ENCODE results near the gene SAMSN1. TPM values are rescaled to one million over a fixed set of nuclear protein-coding genes. Genes with fewer than 3 reads are reported as not detected.

The SAMSN1 gene
- polyA plus RNA-seq, 1 of the 3 experiments (the other 2 are of a cell fraction), result not detected

DNA sequence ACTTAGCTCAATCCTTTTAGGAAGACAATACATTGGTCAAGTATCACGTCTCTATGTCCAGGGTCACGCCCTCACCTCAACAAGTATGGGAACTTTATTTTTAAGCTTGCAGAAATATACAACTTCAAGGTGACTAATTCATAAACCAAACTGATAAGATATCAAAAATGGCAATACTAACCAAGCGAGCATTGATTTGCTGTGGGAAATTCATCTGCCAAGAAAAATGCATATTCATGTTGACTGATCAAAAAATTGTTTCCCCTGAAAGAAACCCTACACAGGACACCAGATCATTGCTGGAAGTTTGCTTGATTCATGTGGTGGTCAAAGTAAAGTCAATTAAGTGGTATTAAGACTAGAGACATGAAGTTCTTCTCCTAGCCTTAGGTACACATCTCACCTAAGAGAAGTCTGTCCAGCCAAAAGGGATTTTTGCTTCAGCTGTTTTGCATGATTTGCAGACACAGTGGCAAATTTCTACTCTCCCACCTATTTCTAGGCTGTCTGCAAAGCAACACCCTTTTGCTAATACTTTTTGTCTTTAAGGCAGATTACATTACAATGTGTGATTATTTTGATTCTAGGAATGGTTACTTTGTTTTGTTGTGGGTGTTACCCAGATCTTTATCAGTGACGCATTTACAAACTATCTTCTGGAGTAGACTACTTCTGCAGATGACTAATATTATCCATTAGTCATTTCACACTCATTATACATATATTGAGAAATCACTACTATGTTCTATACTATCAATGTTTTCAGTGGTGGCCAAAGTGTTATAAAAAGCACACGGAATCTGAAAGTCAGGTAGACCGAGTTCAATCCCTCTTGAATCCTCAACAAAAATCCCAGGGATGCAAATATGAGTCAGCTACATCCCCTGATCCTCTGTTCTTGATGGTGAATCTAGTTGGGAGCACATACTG lies 12.4 kb downstream of the SAMSN1 start:
- no peak for DNase-seq
- H2AFZ ChIP-seq (ENCODE audit: low read depth), result no peak overlapping the region
- no peak overlapping the region for H3K4me3 ChIP-seq (ENCODE audit: low read depth in 2 of 2, low read length in 1 of 2)
- CTCF ChIA-PET, result no interaction called here
- TF ChIP-seq JUND (IDR thresholded peaks at IDR 0.05) (peak; percentile 28; the same call in 1 of the 2 replicates), MXI1 (IDR thresholded peaks at IDR 0.05; ENCODE audit: low read depth, low read length) (no peak)
- 3% methylated on average over 6 of the region's 6 CpGs for WGBS (ENCODE audit: low lambda C conversion rate)
- no peaks in the 10 kb centered on the region for H3F3A ChIP-seq (replicated peaks; ENCODE audit: insufficient read depth)
- no peaks in the 10 kb centered on the region for H3K9me2 ChIP-seq
- POLR2A ChIA-PET, result no interaction called here
- H4K20me1 ChIP-seq (ENCODE audit: insufficient read depth), result no peaks in the 10 kb centered on the region
- no peaks in the 10 kb centered on the region; the same call in 1 of the 2 replicates for H3K27me3 ChIP-seq (ENCODE audit: insufficient read depth)
- H3K4me2 ChIP-seq, result no peak overlapping the region; the same call in 1 of the 2 replicates
- no peaks in the 10 kb centered on the region for H3K36me3 ChIP-seq (replicated peaks in 1 of 2; ENCODE audit: control insufficient read depth in 1 of 2, insufficient read depth in 2 of 2, low read length in 1 of 2)
- no peaks in the 10 kb centered on the region for H3K79me2 ChIP-seq (ENCODE audit: insufficient read depth)
- no peak overlapping the region for H3K27ac ChIP-seq (ENCODE audit: low read depth in 2 of 2, low read length in 1 of 2)
- H3K4me1 ChIP-seq (ENCODE audit: control insufficient read depth in 1 of 2, insufficient read depth in 2 of 2, low read depth in 1 of 2, low read length in 1 of 2), result peaks cover 0 to 6% of the 10 kb centered on the region in 2 experiments; a peak in 1 of 4 replicates
- H3K9me3 ChIP-seq, result no peaks in the 10 kb centered on the region
- H3K9ac ChIP-seq, result no peak overlapping the region

DNA sequence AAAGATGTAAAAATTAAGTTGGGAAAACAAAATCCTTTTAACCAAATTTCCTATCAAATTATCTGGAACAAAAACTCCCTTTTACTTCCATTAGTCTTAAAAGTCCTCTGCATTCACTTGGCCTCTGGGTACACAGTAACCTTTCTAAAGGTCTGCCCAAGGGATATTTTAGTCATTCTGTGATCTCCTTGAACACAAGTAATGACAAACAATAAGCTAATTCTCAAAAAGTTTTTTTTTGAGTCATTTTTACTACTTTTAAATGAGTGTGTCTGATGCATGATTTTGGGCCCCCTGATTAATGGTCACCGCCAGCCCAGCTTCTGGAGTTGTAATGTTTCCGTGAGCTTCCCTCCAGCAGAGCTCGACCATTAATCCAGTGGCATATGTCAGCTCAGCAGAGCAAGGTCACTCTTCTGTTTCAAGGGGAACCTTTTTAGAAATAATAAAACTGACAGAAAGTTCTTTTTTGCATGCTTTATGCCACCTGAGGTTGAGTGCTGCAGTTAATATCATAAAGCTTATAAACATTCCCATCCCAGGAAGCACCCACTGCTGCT lies 14.3 kb downstream of the SAMSN1 start:
- H3K27me3 ChIP-seq (ENCODE audit: insufficient read depth), result no peaks in the 10 kb centered on the region; the same call in 1 of the 2 replicates
- H4K20me1 ChIP-seq (ENCODE audit: insufficient read depth), result no peaks in the 10 kb centered on the region
- H3K4me1 ChIP-seq (ENCODE audit: control insufficient read depth in 1 of 2, insufficient read depth in 2 of 2, low read depth in 1 of 2, low read length in 1 of 2), result peaks cover 0 to 6% of the 10 kb centered on the region in 2 experiments; a peak in 1 of 4 replicates
- H2AFZ ChIP-seq (ENCODE audit: low read depth), result no peak overlapping the region
- no peaks in the 10 kb centered on the region for H3K9me3 ChIP-seq
- no peaks in the 10 kb centered on the region for H3F3A ChIP-seq (replicated peaks; ENCODE audit: insufficient read depth)
- TF ChIP-seq, protein P1, sequence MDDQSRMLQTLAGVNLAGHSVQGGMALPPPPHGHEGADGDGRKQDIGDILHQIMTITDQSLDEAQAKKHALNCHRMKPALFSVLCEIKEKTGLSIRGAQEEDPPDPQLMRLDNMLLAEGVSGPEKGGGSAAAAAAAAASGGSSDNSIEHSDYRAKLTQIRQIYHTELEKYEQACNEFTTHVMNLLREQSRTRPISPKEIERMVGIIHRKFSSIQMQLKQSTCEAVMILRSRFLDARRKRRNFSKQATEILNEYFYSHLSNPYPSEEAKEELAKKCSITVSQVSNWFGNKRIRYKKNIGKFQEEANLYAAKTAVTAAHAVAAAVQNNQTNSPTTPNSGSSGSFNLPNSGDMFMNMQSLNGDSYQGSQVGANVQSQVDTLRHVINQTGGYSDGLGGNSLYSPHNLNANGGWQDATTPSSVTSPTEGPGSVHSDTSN (IDR thresholded peaks at IDR 0.05), result no peak
- TF ChIP-seq, protein P2, sequence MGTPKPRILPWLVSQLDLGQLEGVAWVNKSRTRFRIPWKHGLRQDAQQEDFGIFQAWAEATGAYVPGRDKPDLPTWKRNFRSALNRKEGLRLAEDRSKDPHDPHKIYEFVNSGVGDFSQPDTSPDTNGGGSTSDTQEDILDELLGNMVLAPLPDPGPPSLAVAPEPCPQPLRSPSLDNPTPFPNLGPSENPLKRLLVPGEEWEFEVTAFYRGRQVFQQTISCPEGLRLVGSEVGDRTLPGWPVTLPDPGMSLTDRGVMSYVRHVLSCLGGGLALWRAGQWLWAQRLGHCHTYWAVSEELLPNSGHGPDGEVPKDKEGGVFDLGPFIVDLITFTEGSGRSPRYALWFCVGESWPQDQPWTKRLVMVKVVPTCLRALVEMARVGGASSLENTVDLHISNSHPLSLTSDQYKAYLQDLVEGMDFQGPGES (IDR thresholded peaks at IDR 0.05; ENCODE audit: low read depth, low read length), result no peak
- TF ChIP-seq TEAD4 (IDR thresholded peaks at IDR 0.05; ENCODE audit: borderline replicate concordance, insufficient read depth) (no peak), RCOR1 (IDR thresholded peaks at IDR 0.05; ENCODE audit: low read length) (no peak), ELF1 (IDR thresholded peaks at IDR 0.05) (no peak), TAF1 (IDR thresholded peaks at IDR 0.05; ENCODE audit: borderline replicate concordance, low read depth, low read length) (no peak), MXI1 (IDR thresholded peaks at IDR 0.05; ENCODE audit: low read depth, low read length) (no peak), EZH2phosphoT487 (IDR thresholded peaks at IDR 0.05; ENCODE audit: borderline replicate concordance, low read depth) (no peak)
- H3K36me3 ChIP-seq (replicated peaks in 1 of 2; ENCODE audit: control insufficient read depth in 1 of 2, insufficient read depth in 2 of 2, low read length in 1 of 2), result no peaks in the 10 kb centered on the region
- H3K27ac ChIP-seq (ENCODE audit: low read depth in 2 of 2, low read length in 1 of 2), result no peak overlapping the region
- no peak for DNase-seq
- H3K9ac ChIP-seq, result no peak overlapping the region
- no peak overlapping the region for H3K4me2 ChIP-seq
- CTCF ChIA-PET, result no interaction called here
- 12% methylated on average over 3 of the region's 3 CpGs for WGBS (ENCODE audit: low lambda C conversion rate)
- POLR2A ChIA-PET, result no interaction called here
- no peaks in the 10 kb centered on the region for H3K79me2 ChIP-seq (ENCODE audit: insufficient read depth)
- H3K4me3 ChIP-seq (ENCODE audit: low read depth in 2 of 2, low read length in 1 of 2), result no peak overlapping the region
- no peaks in the 10 kb centered on the region for H3K9me2 ChIP-seq

All from SK-N-SH (cell line).